Breast epithelium (tissue), 3 donors: Measurements from ENCODE around the gene MERTK.

ENCODE experiments used
- CTCF ChIP-seq, 3 donors: fragments of 450-650 bp; IDR thresholded peaks; one replicate each; pipeline ENCODE4 v1.5.1; 2016 to 2017; ENCODE audit warnings: antibody characterized with exemption in 3 of 3, mild to moderate bottlenecking in 3 of 3, moderate library complexity in 3 of 3
- POLR2A ChIP-seq: fragments of 450-650 bp; IDR thresholded peaks from one replicate; pipeline ENCODE4 v1.6.1; 2016; ENCODE audit warnings: antibody characterized with exemption, mild to moderate bottlenecking, moderate library complexity
- POLR2AphosphoS5 ChIP-seq, 3 donors: sonication (generic); formaldehyde crosslinking; IDR thresholded peaks; one replicate each; pipeline ENCODE4 v1.6.1; 2017; ENCODE audit warnings: antibody characterized with exemption in 3 of 3

GRCh38 chr2:112061840-112062239 is 163.4 kb downstream of the MERTK start:
- TF ChIP-seq CTCF (IDR thresholded peaks at IDR 0.05) (no peak), POLR2A (no peak), POLR2AphosphoS5 (IDR thresholded peaks at IDR 0.05) (no peak)
